ENCODE measurements around the gene AKAP13. TPM values are rescaled to one million over a fixed set of nuclear protein-coding genes. Genes with fewer than 3 reads are reported as not detected.

Gene AKAP13
- total RNA-seq, 1 experiment from 2014 or later: 54.5 TPM

DNA sequence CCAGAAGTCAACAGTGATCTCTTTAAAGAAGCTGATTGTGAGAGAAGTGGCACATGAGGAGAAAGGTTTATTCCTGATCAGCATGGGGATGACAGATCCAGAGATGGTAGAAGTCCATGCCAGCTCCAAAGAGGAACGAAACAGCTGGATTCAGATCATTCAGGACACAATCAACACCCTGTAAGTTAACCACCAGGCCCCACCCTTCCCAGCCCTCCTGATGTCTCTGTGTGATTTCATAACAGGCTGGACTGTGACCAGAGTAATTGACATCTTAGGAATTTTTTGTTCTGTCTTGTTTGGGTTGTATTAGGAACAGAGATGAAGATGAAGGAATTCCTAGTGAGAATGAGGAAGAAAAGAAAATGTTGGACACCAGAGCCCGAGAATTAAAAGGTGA, 346.7 kb downstream of the AKAP13 start:
- TF ChIP-seq EZH2 (IDR thresholded peaks at IDR 0.05; ENCODE audit: borderline replicate concordance, low read depth, low read length, poor library complexity, severe bottlenecking) (no peak), CTCF (conservative IDR thresholded peaks at IDR 0.05; ENCODE audit: low read depth, low read length) (no peak)
- Histone ChIP-seq H3K27ac (ENCODE audit: low read depth, low read length, poor library complexity, severe bottlenecking) (no peak overlapping the region), H3K4me1 (ENCODE audit: insufficient read depth, low read length, poor library complexity, severe bottlenecking) (no peaks in the 10 kb centered on the region), H3K9me3 (ENCODE audit: low read depth, low read length, poor library complexity, severe bottlenecking) (no peaks in the 10 kb centered on the region), H3K36me3 (ENCODE audit: insufficient read depth, low read length, poor library complexity, severe bottlenecking) (peaks cover 39% of the 10 kb centered on the region), H3K4me3 (ENCODE audit: low read depth, low read length, poor library complexity, severe bottlenecking) (no peak overlapping the region), H3K27me3 (replicated peaks; ENCODE audit: insufficient read depth, low read depth, low read length, poor library complexity) (no peaks in the 10 kb centered on the region)
- no peak for DNase-seq (ENCODE audit: low spot score)
- CTCF ChIA-PET: no interaction called here
- intact Hi-C loops (cut with micrococcal nuclease; ENCODE audit: unreplicated experiment): loop anchor here (5.0 kb wide), 1 partner anchor 240 kb away; no protein-coding TSS in a partner anchor
- POLR2A ChIA-PET (ENCODE audit: low non-redundant PET): no interaction called here
- BruUV-seq (replicated peaks): no TSS peak

GRCh38 chr15:85730001-85730820, 349.8 kb downstream of the AKAP13 start:
- Histone ChIP-seq H3K4me3 (ENCODE audit: low read depth, low read length, poor library complexity, severe bottlenecking) (no peak overlapping the region), H3K9me3 (ENCODE audit: low read depth, low read length, poor library complexity, severe bottlenecking) (peaks cover 12% of the 10 kb centered on the region), H3K27me3 (replicated peaks; ENCODE audit: insufficient read depth, low read depth, low read length, poor library complexity) (no peaks in the 10 kb centered on the region), H3K27ac (ENCODE audit: low read depth, low read length, poor library complexity, severe bottlenecking) (no peak overlapping the region), H3K4me1 (ENCODE audit: insufficient read depth, low read length, poor library complexity, severe bottlenecking) (no peaks in the 10 kb centered on the region), H3K36me3 (ENCODE audit: insufficient read depth, low read length, poor library complexity, severe bottlenecking) (peaks cover 43% of the 10 kb centered on the region)
- CTCF ChIA-PET: interaction anchor here (0.6 to 1.1 kb wide), 3 partner anchors 110 to 434 kb away, joined by 4 read pairs; no protein-coding TSS in a partner anchor
- POLR2A ChIA-PET (ENCODE audit: low non-redundant PET): no interaction called here
- no peak for TF ChIP-seq EZH2 (IDR thresholded peaks at IDR 0.05; ENCODE audit: borderline replicate concordance, low read depth, low read length, poor library complexity, severe bottlenecking)
- peak; percentile 74 for TF ChIP-seq CTCF (conservative IDR thresholded peaks at IDR 0.05; ENCODE audit: low read depth, low read length)
- intact Hi-C loops (cut with micrococcal nuclease; ENCODE audit: unreplicated experiment): loop anchor here (1.0 to 5.0 kb wide), 2 partner anchors 110 to 433 kb away; no protein-coding TSS in a partner anchor
- BruUV-seq (replicated peaks): no TSS peak
- peak; percentile 75 for DNase-seq (ENCODE audit: low spot score)

GRCh38 chr15:85733416-85733815, 353.0 kb downstream of the AKAP13 start:
- TF ChIP-seq EZH2 (IDR thresholded peaks at IDR 0.05; ENCODE audit: borderline replicate concordance, low read depth, low read length, poor library complexity, severe bottlenecking) (no peak), CTCF (conservative IDR thresholded peaks at IDR 0.05; ENCODE audit: low read depth, low read length) (no peak)
- CTCF ChIA-PET: no interaction called here
- Histone ChIP-seq H3K36me3 (ENCODE audit: insufficient read depth, low read length, poor library complexity, severe bottlenecking) (peaks cover 38% of the 10 kb centered on the region), H3K9me3 (ENCODE audit: low read depth, low read length, poor library complexity, severe bottlenecking) (peaks cover 12% of the 10 kb centered on the region), H3K27ac (ENCODE audit: low read depth, low read length, poor library complexity, severe bottlenecking) (no peak overlapping the region), H3K4me3 (ENCODE audit: low read depth, low read length, poor library complexity, severe bottlenecking) (no peak overlapping the region), H3K4me1 (ENCODE audit: insufficient read depth, low read length, poor library complexity, severe bottlenecking) (no peaks in the 10 kb centered on the region), H3K27me3 (replicated peaks; ENCODE audit: insufficient read depth, low read depth, low read length, poor library complexity) (no peaks in the 10 kb centered on the region)
- POLR2A ChIA-PET (ENCODE audit: low non-redundant PET): no interaction called here
- DNase-seq (ENCODE audit: low spot score): no peak
- no TSS peak for BruUV-seq (replicated peaks)
- intact Hi-C loops (cut with micrococcal nuclease; ENCODE audit: unreplicated experiment): loop anchor here (5.0 kb wide), 1 partner anchor 436 kb away; no protein-coding TSS in a partner anchor

Measured in A673 (cell line).